BJ (cell line): ENCODE measurements around the gene EFCAB6. TPM values are rescaled to one million over a fixed set of nuclear protein-coding genes. Genes with fewer than 3 reads are reported as not detected.

Source experiments
- CTCF ChIA-PET: fragments of 350-600 bp; formaldehyde crosslinking; extraction: SDS; loops from one replicate; lab custom pipeline; 2021; ENCODE audit warnings: antibody characterized with exemption, inconsistent platforms; lab: Yijun Ruan, JAX
- POLR2A ChIA-PET: fragments of 300-600 bp; sonication (Branson Sonifier 250); formaldehyde crosslinking; extraction: SDS; loops from one replicate; lab custom pipeline; 2021; ENCODE audit warnings: antibody characterized with exemption; lab: Charles Lee
- DNase-seq: peaks from one replicate; pipeline ENCODE4 v3.0.0-alpha.2; 2011; ENCODE audit warnings: low read depth
- H3K27me3 ChIP-seq: 2 replicates; pipeline ENCODE4 v1.6.0; 2011; ENCODE audit warnings: low read length; ENCODE audit not compliant: control insufficient read depth, insufficient read depth
- H3K36me3 ChIP-seq: 2 replicates; pipeline ENCODE4 v1.5.1; 2011; ENCODE audit warnings: low read length; ENCODE audit not compliant: control insufficient read depth, insufficient read depth
- H3K4me3 ChIP-seq: 2 replicates; pipeline ENCODE4 v1.5.1; 2011; ENCODE audit warnings: low read depth, mild to moderate bottlenecking, control low read depth, low read length
- CTCF ChIP-seq: IDR thresholded peaks from 2 replicates; pipeline ENCODE4 v1.5.1; 2011; ENCODE audit warnings: low read depth, mild to moderate bottlenecking, control low read depth, inconsistent platforms, low read length, moderate library complexity; ENCODE audit not compliant: insufficient read depth
- polyA plus RNA-seq: library from polyadenylated mRNA; depleted of rRNA; stranded (reverse); fragments of >200 nt; gene quantifications from 2 replicates; pipeline ENCODE4 v1.2.3, GENCODE V29; 2011

The EFCAB6 gene
- polyA plus RNA-seq, 1 experiment: 0.75 TPM

GRCh38 chr22:43539572-43540528, 272.3 kb downstream of the EFCAB6 start:
- no peaks in the 10 kb centered on the region for H3K27me3 ChIP-seq
- no peaks in the 10 kb centered on the region for H3K36me3 ChIP-seq
- no peak for TF ChIP-seq CTCF
- no peak for DNase-seq
- ChIA-PET POLR2A (no interaction called here), CTCF (no interaction called here)
- no peak overlapping the region for H3K4me3 ChIP-seq

GRCh38 chr22:43537019-43537585, 275.0 kb downstream of the EFCAB6 start:
- DNase-seq: no peak
- no peak for TF ChIP-seq CTCF
- POLR2A ChIA-PET: no interaction called here
- Histone ChIP-seq H3K36me3 (no peaks in the 10 kb centered on the region), H3K4me3 (no peak overlapping the region), H3K27me3 (no peaks in the 10 kb centered on the region)
- CTCF ChIA-PET: no interaction called here

- ChIA-PET POLR2A (no interaction called here), CTCF (no interaction called here)
- TF ChIP-seq CTCF: no peak
- Histone ChIP-seq H3K4me3 (no peak overlapping the region), H3K27me3 (no peaks in the 10 kb centered on the region), H3K36me3 (no peaks in the 10 kb centered on the region)
- DNase-seq: no peak
Observed at GRCh38 chr22:43535741-43536140, 276.4 kb downstream of the EFCAB6 start.

GRCh38 chr22:43535336-43535735, 276.8 kb downstream of the EFCAB6 start:
- no peak for TF ChIP-seq CTCF
- POLR2A ChIA-PET: no interaction called here
- no peak for DNase-seq
- CTCF ChIA-PET: no interaction called here
- Histone ChIP-seq H3K4me3 (no peak overlapping the region), H3K27me3 (no peaks in the 10 kb centered on the region), H3K36me3 (no peaks in the 10 kb centered on the region)

- Histone ChIP-seq H3K36me3 (no peaks in the 10 kb centered on the region), H3K4me3 (no peak overlapping the region), H3K27me3 (no peaks in the 10 kb centered on the region)
- ChIA-PET POLR2A (no interaction called here), CTCF (no interaction called here)
- DNase-seq: no peak
- no peak for TF ChIP-seq CTCF
Observed at GRCh38 chr22:43534916-43535315, 277.2 kb downstream of the EFCAB6 start.
